Esophagus squamous epithelium (tissue), 5 donors: Measurements from ENCODE around the gene NPY2R. TPM values are rescaled to one million over a fixed set of nuclear protein-coding genes. Genes with fewer than 3 reads are reported as not detected.

Experiments used
- DNase-seq: peaks from one replicate; lab custom pipeline; 2025; lab: John Stamatoyannopoulos, UW
- H3K27ac ChIP-seq, 4 donors: fragments of 200-600 bp; sonication (generic); one replicate each; pipeline ENCODE4 v1.5.1; 2016 to 2019; ENCODE audit warnings: mild to moderate bottlenecking in 1 of 4
- H3K27me3 ChIP-seq, 4 donors: fragments of 200-600 bp; sonication (generic); 1 replicate in 3 of 4; 2 replicates in 1 of 4; pipeline versions ENCODE4 v1.5.1 to v1.6.0; 2017 to 2021; ENCODE audit warnings: antibody characterized with exemption in 1 of 4
- H3K36me3 ChIP-seq, 3 donors: fragments of 200-600 bp; sonication (generic); one replicate each; pipeline ENCODE4 v1.5.1; 2016 to 2019
- H3K4me1 ChIP-seq, 3 donors: fragments of 200-600 bp; sonication (generic); one replicate each; pipeline ENCODE4 v1.5.1; 2017 to 2019
- H3K4me3 ChIP-seq, 4 donors: fragments of 200-600 bp; sonication (generic); 1 replicate in 3 of 4; 2 replicates in 1 of 4; pipeline ENCODE4 v1.5.1; 2016 to 2019; ENCODE audit warnings: mild to moderate bottlenecking in 2 of 4, moderate library complexity in 1 of 4
- H3K9me3 ChIP-seq, 3 donors: fragments of 200-600 bp; sonication (generic); one replicate each; pipeline ENCODE4 v1.5.1; 2016 to 2019
- CTCF ChIP-seq, 6 experiments: fragments of 450-650 bp in 4 of 6; fragments of 200-600 bp in 2 of 6; sonication (generic) in 2 of 6; IDR thresholded peaks; one replicate each; pipeline ENCODE4 v1.5.1; 2016 to 2019; ENCODE audit warnings: antibody characterized with exemption in 6 of 6, mild to moderate bottlenecking in 4 of 6, moderate library complexity in 4 of 6
- POLR2A ChIP-seq, 4 donors: fragments of 450-650 bp; IDR thresholded peaks; one replicate each; pipeline ENCODE4 v1.6.1; 2017; ENCODE audit warnings: antibody characterized with exemption in 4 of 4, mild to moderate bottlenecking in 4 of 4, moderate library complexity in 3 of 4
- WGBS, 2 donors: methylation state at CpG; one replicate each; pipeline ENCODE4 v1.1.5; 2018; 5-methylcytosine and 5-hydroxymethylcytosine counted together
- intact Hi-C: fragments of 100-400 bp; cut with DNase I; formaldehyde crosslinking; loops from one replicate; pipeline ENCODE4 v1.15.0; 2022
- total RNA-seq, 4 donors: library from RNA; depleted of rRNA; stranded (reverse); fragments of >200 nt; gene quantifications; one replicate each; pipeline ENCODE4 v1.1.0, GENCODE V29; 2016
- donor health status: DM: yes; HTN: yes; CAD: no.

NPY2R gene
- total RNA-seq, 4 donors from 2014 or later, result not detected

DNA sequence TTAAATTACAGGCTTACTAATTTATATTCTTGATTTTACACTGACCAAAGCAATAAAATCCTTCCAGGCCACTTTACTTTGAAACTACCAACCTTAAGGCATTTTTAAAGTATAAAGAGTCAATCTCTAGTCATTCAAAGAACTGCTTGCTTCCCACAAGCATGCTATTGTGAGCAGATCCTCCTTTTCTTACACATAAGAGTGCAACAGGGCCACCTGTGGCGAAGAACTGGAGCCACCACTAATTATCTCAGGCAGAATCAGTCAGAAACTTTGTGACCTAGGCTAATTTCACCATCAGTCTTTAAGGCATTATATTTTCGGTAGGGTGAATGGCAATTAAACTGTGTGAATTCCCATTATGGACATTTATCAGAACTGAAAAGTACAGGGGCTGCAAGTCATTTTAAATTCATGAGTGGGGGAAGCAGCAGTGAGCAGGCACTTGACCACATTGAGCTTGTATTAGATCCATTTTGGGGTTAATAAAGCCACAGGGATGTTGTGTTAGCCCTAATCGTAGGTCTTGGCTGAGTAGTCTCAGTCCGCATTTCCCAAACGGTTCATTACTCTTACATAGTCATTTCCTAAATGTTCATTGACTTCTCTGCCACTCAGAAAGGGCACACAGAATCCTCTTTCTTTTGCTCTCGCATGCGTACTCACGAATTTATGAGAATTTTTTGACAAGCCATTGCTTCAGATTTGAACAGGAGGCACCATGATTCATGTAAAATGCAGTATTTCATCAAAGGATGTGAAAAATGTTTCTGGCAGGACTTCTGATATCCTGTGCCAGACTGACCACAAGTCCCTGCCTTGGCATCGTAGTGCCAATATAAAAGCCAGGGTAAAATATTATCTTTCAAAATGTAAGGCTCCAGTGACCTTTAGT is 39.8 kb downstream of the NPY2R start:
- H3K27ac ChIP-seq, result no peak overlapping the region

DNA sequence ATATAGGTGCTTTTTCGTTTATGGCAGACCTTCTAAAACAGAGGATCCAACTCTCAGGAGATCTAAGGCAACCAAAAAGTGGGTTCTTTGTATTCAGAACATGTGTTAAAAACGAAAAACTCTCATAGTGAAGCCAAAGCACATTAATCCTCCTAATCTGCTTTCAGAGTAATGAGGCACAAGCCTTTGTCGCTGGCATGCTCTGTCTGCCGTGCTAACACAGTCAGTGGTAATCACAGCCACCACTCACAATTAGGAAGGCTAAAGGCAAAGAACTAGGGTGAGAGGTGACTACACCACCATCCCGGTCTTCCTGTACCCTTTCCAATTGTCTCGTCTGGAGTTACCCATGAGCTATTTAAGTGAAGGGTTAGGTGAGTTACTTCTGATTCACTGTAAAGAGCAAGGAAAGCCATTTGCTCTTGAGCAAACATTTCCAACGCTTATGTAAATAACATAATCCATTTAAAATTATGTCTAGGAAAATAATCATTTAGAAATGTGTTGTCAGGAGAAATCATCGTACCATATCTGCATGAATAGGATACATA is 40.7 kb downstream of the NPY2R start:
- H3K27me3 ChIP-seq, result no peaks in the 10 kb centered on the region
- H3K9me3 ChIP-seq, result no peaks in the 10 kb centered on the region
- H3K27ac ChIP-seq, result no peak overlapping the region
- DNase-seq, result no peak
- intact Hi-C loops, result no loop called here
- no peak overlapping the region for H3K4me3 ChIP-seq
- TF ChIP-seq POLR2A (IDR thresholded peaks at IDR 0.05) (no peak), CTCF (IDR thresholded peaks at IDR 0.05) (no peak)
- no peaks in the 10 kb centered on the region for H3K4me1 ChIP-seq
- 26 to 37% methylated on average over 7 to 8 of the region's 8 CpGs for WGBS, 2 donors
- H3K36me3 ChIP-seq, result no peaks in the 10 kb centered on the region

More for the DNA sequence above, 39.8 kb downstream of the NPY2R start:
- TF ChIP-seq POLR2A (IDR thresholded peaks at IDR 0.05) (no peak), CTCF (IDR thresholded peaks at IDR 0.05) (no peak)
- H3K9me3 ChIP-seq, result no peaks in the 10 kb centered on the region
- H3K27me3 ChIP-seq, result no peaks in the 10 kb centered on the region
- 56 to 58% methylated on average over 9 of the region's 9 CpGs for WGBS, 2 donors
- no peaks in the 10 kb centered on the region for H3K4me1 ChIP-seq
- DNase-seq, result no peak
- no peak overlapping the region for H3K4me3 ChIP-seq
- no peaks in the 10 kb centered on the region for H3K36me3 ChIP-seq
- intact Hi-C loops, result no loop called here

GRCh38 chr4:155252327-155252726 is 43.9 kb downstream of the NPY2R start:
- TF ChIP-seq CTCF (IDR thresholded peaks at IDR 0.05), result no peak
- no peak for TF ChIP-seq POLR2A (IDR thresholded peaks at IDR 0.05)
- H3K27me3 ChIP-seq, result no peaks in the 10 kb centered on the region
- no peak overlapping the region for H3K27ac ChIP-seq
- no peaks in the 10 kb centered on the region for H3K9me3 ChIP-seq
- WGBS, 2 donors, result 47 to 64% methylated on average over 1 of the region's 1 CpG
- H3K4me3 ChIP-seq, result no peak overlapping the region
- H3K36me3 ChIP-seq, result no peaks in the 10 kb centered on the region
- no peak for DNase-seq
- no peaks in the 10 kb centered on the region for H3K4me1 ChIP-seq
- intact Hi-C loops, result no loop called here

- H3K4me3 ChIP-seq, result no peak overlapping the region
- no peaks in the 10 kb centered on the region for H3K27me3 ChIP-seq
- no peaks in the 10 kb centered on the region for H3K9me3 ChIP-seq
- no peak for DNase-seq
- H3K36me3 ChIP-seq, result no peaks in the 10 kb centered on the region
- no peak for TF ChIP-seq CTCF (IDR thresholded peaks at IDR 0.05)
- TF ChIP-seq POLR2A (IDR thresholded peaks at IDR 0.05), result no peak
- 76 to 86% methylated on average over 1 of the region's 1 CpG for WGBS, 2 donors
- intact Hi-C loops, result no loop called here
- no peaks in the 10 kb centered on the region for H3K4me1 ChIP-seq
- no peak overlapping the region for H3K27ac ChIP-seq
These were observed 55.0 kb downstream of the NPY2R start for GRCh38 chr4:155263480-155263879.

DNA sequence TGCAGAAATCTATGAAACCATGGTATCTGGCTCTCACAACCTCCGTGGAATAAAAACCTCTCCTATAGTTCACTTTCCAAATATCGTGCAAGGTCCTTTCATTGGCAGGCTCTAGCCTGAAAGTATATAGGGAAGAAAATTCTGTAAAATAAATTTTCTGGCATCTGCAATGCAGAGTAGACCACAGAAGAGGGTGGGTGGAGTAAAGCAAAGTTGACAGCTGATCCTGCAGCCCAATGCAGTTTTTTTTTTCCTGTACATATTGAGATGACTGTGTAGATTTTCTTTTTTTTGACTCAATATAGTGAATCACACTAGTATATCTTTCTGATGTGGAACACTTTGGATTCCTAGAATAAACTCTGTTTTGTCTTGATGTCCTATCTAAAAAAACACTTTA is 56.7 kb downstream of the NPY2R start:
- Histone ChIP-seq H3K4me1 (no peaks in the 10 kb centered on the region), H3K4me3 (no peak overlapping the region), H3K27ac (no peak overlapping the region), H3K36me3 (no peaks in the 10 kb centered on the region), H3K9me3 (no peaks in the 10 kb centered on the region), H3K27me3 (no peaks in the 10 kb centered on the region)
- no peak for TF ChIP-seq CTCF (IDR thresholded peaks at IDR 0.05)
- no peak for TF ChIP-seq POLR2A (IDR thresholded peaks at IDR 0.05)
- no peak for DNase-seq
- intact Hi-C loops, result no loop called here
- 66 to 79% methylated on average over 2 of the region's 2 CpGs for WGBS, 2 donors
